Vagina (tissue), 2 donors: Measurements from ENCODE around the gene CACNA1C. TPM values are rescaled to one million over a fixed set of nuclear protein-coding genes. Genes with fewer than 3 reads are reported as not detected.

Experiments used
- DNase-seq, 2 donors: peaks; one replicate each; pipeline ENCODE4 v3.0.0-alpha.2; 2017; ENCODE audit errors: extremely low spot score in 2 of 2
- H3K27ac ChIP-seq: fragments of 200-600 bp; sonication (generic); one replicate; pipeline ENCODE4 v1.5.1; 2019
- H3K27me3 ChIP-seq: fragments of 200-600 bp; sonication (generic); one replicate; pipeline ENCODE4 v1.5.1; 2019
- H3K36me3 ChIP-seq, 2 donors: fragments of 200-600 bp; sonication (generic); one replicate each; pipeline ENCODE4 v1.5.1; 2017 to 2019
- H3K4me1 ChIP-seq: fragments of 200-600 bp; sonication (generic); one replicate; pipeline ENCODE4 v1.5.1; 2019
- H3K4me3 ChIP-seq, 2 donors: fragments of 200-600 bp; sonication (generic); 1 replicate in 1 of 2; 2 replicates in 1 of 2; pipeline ENCODE4 v1.5.1; 2016 to 2019
- H3K9me3 ChIP-seq: fragments of 200-600 bp; sonication (generic); one replicate; pipeline ENCODE4 v1.5.1; 2019
- POLR2A ChIP-seq, 2 donors: fragments of 450-650 bp; IDR thresholded peaks; one replicate each; pipeline ENCODE4 v1.6.1; 2017; ENCODE audit warnings: antibody characterized with exemption in 2 of 2, mild to moderate bottlenecking in 2 of 2, moderate library complexity in 2 of 2
- POLR2AphosphoS5 ChIP-seq, 2 donors: sonication (generic); formaldehyde crosslinking; IDR thresholded peaks; one replicate each; pipeline ENCODE4 v1.9.0; 2017; ENCODE audit warnings: antibody characterized with exemption in 2 of 2, mild to moderate bottlenecking in 2 of 2, low read depth in 1 of 2; ENCODE audit not compliant: insufficient read depth in 1 of 2
- intact Hi-C: fragments of 100-400 bp; cut with DNase I; formaldehyde crosslinking; loops from one replicate; pipeline ENCODE4 v1.15.1; 2023
- total RNA-seq: library from RNA; depleted of rRNA; stranded (reverse); fragments of >200 nt; gene quantifications from one replicate; pipeline ENCODE4 v1.2.3, GENCODE V29; 2016
- TF ChIP-seq, protein P1 (sequence below), 3 experiments: fragments of 450-650 bp in 2 of 3; fragments of 200-600 bp in 1 of 3; sonication (generic) in 1 of 3; IDR thresholded peaks; one replicate each; pipeline ENCODE4 v1.5.1; 2017 to 2019; ENCODE audit warnings: antibody characterized with exemption in 3 of 3, mild to moderate bottlenecking in 2 of 3, moderate library complexity in 2 of 3

The CACNA1C gene
- total RNA-seq, 1 donor from 2014 or later, result 9.8 TPM

DNA sequence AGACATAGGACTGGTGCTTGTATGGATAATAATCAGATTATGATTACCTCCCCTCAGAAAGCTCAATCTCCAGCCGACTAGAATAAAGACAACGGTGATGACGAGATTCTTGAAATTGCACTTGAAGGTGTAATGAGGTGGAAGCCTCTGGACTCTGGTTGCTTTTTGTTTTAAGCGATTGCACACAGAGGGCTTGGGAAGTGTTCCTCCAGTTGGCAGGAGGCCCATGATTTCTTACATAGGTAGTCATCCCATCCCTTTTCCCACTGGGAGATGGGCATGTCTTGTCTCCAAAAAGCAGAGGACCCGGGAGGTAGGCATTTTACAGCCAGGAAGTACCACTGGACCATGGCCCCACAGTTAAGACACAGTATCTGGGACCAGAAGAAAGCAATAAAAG lies 576.3 kb downstream of the CACNA1C start:
- Histone ChIP-seq H3K27ac (no peak overlapping the region), H3K27me3 (no peaks in the 10 kb centered on the region), H3K4me3 (no peak overlapping the region), H3K9me3 (no peaks in the 10 kb centered on the region), H3K36me3 (no peaks in the 10 kb centered on the region), H3K4me1 (no peaks in the 10 kb centered on the region)
- intact Hi-C loops, result no loop called here
- DNase-seq, result no peak
- TF ChIP-seq POLR2AphosphoS5 (IDR thresholded peaks at IDR 0.05; ENCODE audit: insufficient read depth in 1 of 2, low read depth in 1 of 2), result no peak
- TF ChIP-seq POLR2A (IDR thresholded peaks at IDR 0.05), result no peak
- TF ChIP-seq, protein P1, sequence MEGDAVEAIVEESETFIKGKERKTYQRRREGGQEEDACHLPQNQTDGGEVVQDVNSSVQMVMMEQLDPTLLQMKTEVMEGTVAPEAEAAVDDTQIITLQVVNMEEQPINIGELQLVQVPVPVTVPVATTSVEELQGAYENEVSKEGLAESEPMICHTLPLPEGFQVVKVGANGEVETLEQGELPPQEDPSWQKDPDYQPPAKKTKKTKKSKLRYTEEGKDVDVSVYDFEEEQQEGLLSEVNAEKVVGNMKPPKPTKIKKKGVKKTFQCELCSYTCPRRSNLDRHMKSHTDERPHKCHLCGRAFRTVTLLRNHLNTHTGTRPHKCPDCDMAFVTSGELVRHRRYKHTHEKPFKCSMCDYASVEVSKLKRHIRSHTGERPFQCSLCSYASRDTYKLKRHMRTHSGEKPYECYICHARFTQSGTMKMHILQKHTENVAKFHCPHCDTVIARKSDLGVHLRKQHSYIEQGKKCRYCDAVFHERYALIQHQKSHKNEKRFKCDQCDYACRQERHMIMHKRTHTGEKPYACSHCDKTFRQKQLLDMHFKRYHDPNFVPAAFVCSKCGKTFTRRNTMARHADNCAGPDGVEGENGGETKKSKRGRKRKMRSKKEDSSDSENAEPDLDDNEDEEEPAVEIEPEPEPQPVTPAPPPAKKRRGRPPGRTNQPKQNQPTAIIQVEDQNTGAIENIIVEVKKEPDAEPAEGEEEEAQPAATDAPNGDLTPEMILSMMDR (IDR thresholded peaks at IDR 0.05), result no peak

DNA sequence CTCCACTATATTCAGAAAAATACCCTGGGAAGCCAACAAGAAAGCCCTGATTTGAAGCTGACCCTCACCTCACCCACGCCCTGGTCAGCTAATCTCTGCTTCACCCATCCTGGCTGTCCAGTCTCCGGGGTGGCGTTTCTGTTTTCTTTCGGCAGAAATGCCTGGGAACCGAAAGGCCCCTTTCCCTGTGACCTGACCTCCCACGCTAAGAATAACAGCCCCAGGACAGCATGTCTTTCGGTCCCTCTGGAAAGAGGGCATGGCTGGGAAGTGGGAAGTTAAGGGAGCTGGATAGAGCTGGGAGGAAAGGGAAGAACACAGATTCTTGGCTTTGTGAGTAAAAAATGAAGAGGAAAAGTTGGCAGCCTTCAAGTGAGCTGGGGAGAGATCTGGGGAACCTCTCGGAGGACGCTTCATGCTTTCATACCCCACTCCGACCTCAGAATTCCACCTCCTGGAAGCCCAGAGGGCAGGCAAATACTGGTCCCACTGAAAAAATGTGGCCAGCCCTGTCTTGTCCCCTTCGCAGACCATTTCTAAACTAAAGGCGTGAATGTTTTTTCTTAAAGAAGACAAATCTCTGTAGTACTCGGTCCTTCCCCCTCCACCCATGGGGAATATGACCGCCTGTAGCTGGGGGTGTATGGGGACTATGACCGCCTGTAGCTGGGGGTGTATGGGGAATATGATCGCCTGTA lies 579.0 kb downstream of the CACNA1C start:
- peak overlapping the region; percentile 27 for H3K27ac ChIP-seq
- no peak overlapping the region for H3K4me3 ChIP-seq
- no peaks in the 10 kb centered on the region for H3K4me1 ChIP-seq
- H3K9me3 ChIP-seq, result no peaks in the 10 kb centered on the region
- H3K36me3 ChIP-seq, result no peaks in the 10 kb centered on the region
- intact Hi-C loops, result no loop called here
- no peaks in the 10 kb centered on the region for H3K27me3 ChIP-seq
- no peak for DNase-seq
- TF ChIP-seq POLR2A (IDR thresholded peaks at IDR 0.05) (no peak), POLR2AphosphoS5 (IDR thresholded peaks at IDR 0.05; ENCODE audit: insufficient read depth in 1 of 2, low read depth in 1 of 2) (no peak)
- TF ChIP-seq, protein P1 (IDR thresholded peaks at IDR 0.05), result no peak

DNA sequence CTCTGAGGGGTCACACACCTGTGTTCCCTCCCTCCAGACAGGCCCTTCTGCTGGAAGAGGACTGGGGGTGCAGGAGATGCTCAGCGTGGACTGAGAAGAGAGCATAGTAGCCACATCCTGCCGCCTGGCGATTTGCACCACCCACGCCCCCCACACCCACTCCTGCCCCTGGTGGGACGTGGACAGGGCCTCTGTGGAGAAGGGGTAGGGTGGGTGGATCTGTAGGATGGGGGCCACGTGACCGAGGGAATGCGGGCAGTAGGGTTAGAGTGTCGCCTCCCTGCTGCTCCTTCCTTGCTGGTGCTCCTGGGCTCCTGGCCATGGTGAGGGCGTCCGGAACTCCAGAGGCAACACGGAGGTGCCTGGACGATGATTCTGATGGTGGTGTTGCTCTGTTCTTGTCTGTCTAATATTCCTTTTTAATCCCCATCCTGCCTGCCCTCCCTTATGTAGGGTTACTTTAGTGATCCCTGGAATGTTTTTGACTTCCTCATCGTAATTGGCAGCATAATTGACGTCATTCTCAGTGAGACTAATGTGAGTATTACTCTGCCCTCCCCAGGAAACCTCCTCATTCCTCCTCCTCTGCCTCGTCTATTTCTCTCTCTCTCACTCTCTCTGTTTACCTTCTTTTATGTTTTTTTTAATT lies 580.5 kb downstream of the CACNA1C start:
- intact Hi-C loops, result no loop called here
- no peak for DNase-seq
- Histone ChIP-seq H3K36me3 (no peaks in the 10 kb centered on the region), H3K27ac (no peak overlapping the region), H3K27me3 (no peaks in the 10 kb centered on the region), H3K4me3 (no peak overlapping the region), H3K4me1 (no peaks in the 10 kb centered on the region), H3K9me3 (no peaks in the 10 kb centered on the region)
- TF ChIP-seq POLR2AphosphoS5 (IDR thresholded peaks at IDR 0.05; ENCODE audit: insufficient read depth in 1 of 2, low read depth in 1 of 2) (no peak), POLR2A (IDR thresholded peaks at IDR 0.05) (no peak)

DNA sequence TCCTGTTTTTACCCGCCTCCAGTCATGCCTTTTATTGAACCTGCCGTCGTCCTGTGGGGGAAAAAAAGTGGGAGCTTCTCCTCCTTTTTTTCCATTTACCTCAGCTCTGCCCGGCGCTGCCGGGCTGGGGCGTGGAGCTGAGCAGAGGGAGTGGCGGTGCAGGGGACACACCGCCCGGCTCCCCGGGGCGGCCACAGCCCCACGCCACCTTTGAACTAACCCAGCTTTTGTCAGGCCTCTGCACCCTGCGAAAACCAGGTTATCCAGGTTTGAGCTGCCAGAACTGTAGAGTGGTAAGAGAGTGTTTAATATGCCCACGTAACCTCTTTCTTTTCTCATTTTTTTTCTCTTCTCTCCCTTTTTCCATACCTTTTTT lies 581.0 kb downstream of the CACNA1C start:
- TF ChIP-seq, protein P1 (IDR thresholded peaks at IDR 0.05), result no peak
- TF ChIP-seq POLR2AphosphoS5 (IDR thresholded peaks at IDR 0.05; ENCODE audit: insufficient read depth in 1 of 2, low read depth in 1 of 2) (no peak), POLR2A (IDR thresholded peaks at IDR 0.05) (no peak)
- H3K9me3 ChIP-seq, result no peaks in the 10 kb centered on the region
- H3K4me3 ChIP-seq, result no peak overlapping the region
- H3K36me3 ChIP-seq, result no peaks in the 10 kb centered on the region
- H3K27ac ChIP-seq, result no peak overlapping the region
- H3K27me3 ChIP-seq, result no peaks in the 10 kb centered on the region
- no peak for DNase-seq
- H3K4me1 ChIP-seq, result no peaks in the 10 kb centered on the region
- intact Hi-C loops, result no loop called here

DNA sequence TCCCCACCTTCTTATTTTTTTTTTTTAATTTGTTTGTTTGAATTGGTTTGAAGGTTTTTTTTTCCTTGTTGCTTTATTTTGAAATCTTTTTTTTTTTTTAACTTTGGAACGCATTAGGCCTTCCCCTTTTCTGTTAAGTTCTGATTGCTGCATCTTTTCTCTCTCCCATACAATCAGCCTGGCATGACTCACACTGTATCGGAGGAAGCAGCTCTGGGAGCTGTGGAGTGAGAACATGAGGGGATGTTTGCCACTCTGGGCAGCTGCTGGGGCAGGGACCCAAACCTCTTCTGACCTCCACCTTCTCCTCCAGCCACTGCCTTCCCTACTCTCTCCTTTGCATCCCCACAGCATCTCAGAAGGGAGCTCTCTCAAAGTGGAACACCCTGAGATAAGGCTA lies 581.7 kb downstream of the CACNA1C start:
- TF ChIP-seq, protein P1 (IDR thresholded peaks at IDR 0.05), result no peak
- no peak for TF ChIP-seq POLR2AphosphoS5 (IDR thresholded peaks at IDR 0.05; ENCODE audit: insufficient read depth in 1 of 2, low read depth in 1 of 2)
- no peak for TF ChIP-seq POLR2A (IDR thresholded peaks at IDR 0.05)
- Histone ChIP-seq H3K27me3 (no peaks in the 10 kb centered on the region), H3K4me3 (no peak overlapping the region), H3K9me3 (no peaks in the 10 kb centered on the region), H3K27ac (no peak overlapping the region), H3K4me1 (no peaks in the 10 kb centered on the region), H3K36me3 (no peaks in the 10 kb centered on the region)
- intact Hi-C loops, result no loop called here
- no peak for DNase-seq
